HG03354 (cell line): ENCODE results near the gene TSNAX.
"Not testable (repeated sequence)": the region's sequence is repeated elsewhere in the genome, so short reads cannot be mapped to it uniquely, and the experiment has no call there.

Source experiments
- ATAC-seq: cut with Tn5 transposase; IDR thresholded peaks from one replicate; pipeline ENCODE4 v1.9.1; 2021; ENCODE audit warnings: mild to moderate bottlenecking; ENCODE audit not compliant: unreplicated experiment, poor library complexity, severe bottlenecking

Gene TSNAX, protein sequence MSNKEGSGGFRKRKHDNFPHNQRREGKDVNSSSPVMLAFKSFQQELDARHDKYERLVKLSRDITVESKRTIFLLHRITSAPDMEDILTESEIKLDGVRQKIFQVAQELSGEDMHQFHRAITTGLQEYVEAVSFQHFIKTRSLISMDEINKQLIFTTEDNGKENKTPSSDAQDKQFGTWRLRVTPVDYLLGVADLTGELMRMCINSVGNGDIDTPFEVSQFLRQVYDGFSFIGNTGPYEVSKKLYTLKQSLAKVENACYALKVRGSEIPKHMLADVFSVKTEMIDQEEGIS

DNA sequence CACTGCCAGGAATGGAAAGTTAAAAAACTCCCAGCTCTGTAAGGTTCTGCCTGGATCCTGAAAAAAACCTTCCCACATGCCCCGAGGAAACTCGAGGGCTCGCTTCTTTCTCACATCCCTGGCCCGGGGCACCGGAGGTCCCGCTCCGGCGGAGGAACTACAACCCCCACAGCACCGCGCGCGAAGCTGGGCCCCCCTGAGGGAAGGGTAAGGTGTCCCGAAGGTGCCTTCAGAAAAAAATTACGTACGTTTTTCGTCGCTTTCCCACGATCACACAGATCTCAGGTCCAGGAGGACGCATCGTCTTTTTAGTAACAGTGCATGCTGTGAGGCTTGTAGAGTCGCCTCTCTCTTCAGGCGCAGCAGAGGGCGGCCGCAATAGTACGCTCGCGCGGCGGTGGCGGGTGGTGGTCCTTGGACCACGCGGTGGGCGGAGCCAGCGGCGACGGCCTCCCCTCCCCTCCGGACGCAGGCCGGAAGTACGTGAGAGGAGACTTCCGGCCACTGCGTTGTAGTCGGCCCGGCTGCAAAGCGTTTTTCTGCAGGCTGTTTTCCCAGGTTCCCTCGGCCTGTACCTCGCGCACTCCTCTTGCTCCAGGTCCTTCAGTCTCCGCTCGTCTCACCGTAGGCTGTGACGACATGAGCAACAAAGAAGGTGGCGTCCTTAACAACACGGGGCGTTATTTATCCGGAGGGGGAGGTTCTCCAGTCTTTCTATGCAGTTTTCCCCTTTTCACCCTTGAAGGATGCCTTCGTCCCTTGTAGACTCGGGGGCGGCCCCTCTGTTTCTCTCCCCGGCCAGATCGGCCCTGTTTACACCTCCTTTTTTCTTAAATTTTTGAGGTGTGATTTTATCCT, at the start of gene TSNAX:
TSNAX (plus strand) TSS at position 498 of the 858 bp plus-strand sequence; CDS start at position 640, 142 bp downstream.
- ATAC-seq: peak; percentile 96

DNA sequence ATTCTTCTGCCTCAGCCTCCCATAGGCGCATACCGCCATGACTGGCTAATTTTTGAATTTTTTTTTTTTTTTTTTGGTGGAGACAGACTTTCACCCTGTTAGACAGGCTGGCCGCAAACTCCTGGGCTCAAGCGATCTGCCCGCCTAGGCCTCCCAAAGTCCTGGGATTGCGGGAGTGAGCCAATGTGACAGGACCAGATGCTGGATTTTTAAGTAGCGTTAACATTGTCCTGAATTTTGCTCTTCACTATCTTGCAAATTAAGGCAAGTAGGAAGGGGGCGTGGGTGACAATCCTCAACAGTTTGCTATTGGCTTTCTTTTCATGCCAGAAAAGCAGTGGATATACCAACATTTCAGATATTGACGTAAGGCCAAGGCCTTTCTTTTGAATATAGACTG, 49.7 kb upstream of the TSNAX start:
- ATAC-seq: no peak

DNA sequence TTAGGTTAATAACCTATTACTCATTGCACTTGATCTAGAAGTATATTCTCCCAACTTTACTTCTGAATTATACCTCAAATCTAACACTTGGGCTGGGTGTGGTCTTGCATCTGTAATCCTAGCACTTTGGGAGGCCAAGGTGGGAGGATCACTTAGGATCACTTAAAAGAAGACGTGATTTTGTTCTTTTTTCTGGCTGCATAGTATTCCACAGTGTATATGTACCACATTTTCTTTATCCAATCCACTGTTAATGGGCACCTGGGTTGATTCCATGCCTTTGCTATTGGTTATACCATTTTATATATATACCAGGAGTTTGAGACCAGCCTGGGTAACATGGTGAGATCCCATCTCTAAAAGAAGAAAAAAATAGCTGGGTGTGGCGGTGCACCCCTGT, 48.5 kb upstream of the TSNAX start:
- ATAC-seq: no peak

DNA sequence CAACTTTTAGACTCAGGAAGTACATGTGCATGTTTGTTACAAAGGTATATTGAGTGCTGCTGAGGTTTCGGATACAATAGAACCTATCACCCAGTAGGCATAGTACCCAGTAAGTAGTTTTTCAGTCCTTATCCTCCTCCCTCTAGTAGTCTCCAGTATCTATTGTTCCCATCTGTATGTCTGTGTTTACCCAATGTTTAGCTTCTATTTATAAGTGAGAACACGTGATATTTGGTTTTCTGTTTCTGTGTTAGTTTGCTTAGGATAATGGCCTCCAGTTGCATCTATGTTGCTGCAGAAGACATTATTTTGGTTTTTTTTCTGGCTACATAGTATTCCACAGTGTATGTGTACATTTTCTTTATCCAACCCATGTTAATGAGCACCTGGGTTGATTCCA, 47.2 kb upstream of the TSNAX start:
- no peak for ATAC-seq

DNA sequence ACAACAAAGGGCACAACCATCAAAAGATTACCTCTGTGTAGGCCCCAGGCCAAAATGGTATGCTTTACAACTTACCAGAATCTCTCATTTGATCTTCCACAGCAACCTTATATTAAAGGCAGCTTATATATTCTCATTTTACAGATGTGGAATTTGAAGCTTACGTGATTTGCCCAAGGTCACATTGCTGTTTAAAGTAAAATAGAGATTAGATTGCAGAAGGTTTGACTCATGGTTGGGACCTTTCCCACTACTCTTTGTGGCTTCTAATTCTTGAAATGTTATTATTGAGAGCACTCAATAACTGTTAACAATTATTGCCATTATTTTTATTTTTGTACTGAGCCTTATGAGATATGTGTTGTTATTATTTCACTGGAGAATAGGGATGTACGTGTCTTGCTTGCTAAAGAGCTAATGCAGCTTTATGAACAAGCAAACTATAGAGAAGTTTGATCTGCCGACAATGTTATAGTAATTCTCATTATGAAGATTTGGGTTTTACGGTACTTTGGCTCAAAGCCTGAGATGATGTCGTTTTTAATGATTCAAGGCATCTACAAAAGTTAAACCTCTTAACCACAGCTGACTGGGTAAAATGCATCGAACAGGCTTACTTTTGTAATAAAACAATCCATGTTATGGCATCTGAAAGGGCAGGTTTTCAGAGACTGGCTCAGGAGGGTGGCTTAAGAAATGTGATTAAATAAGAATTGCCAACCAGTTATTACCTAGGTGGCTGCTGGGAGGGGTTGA, 43.3 kb upstream of the TSNAX start:
- ATAC-seq: no peak

DNA sequence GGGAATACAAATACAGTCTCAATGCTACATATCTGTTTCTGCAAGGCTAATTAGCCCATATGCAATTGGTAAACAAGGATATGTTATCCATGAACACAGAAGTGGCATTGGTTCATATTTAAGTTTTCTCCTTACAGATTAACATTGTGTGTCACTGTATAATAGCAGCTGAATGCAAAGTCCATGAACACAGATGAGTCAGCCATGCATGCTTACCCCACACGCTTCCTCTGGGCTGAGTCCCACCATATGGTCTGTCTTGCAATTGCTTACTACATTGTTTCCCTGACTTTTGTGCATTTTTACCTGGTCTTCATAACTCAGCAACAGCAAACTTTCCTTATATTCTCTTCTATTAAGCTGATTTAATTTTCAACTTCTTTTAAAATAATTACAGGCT, 41.5 kb upstream of the TSNAX start:
- no peak for ATAC-seq

DNA sequence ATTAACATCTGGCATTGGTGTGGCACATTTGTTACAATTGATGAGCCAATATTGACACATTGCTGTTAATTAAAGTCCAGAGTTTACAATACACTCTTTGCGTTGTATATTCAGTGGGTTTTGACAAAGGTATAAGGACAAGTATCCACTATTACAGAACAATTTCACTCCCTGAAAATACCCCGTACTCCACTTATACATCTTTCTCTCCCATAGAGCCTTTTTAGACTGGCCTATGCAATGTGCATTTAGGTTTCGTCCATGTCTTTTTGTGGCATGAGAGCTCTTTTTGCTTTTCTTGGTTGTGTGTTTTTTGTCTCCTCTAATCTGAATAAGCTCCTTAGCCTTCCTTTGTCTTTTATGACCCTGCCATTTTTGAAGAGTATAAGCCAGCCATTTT, 40.6 kb upstream of the TSNAX start:
- no peak for ATAC-seq

DNA sequence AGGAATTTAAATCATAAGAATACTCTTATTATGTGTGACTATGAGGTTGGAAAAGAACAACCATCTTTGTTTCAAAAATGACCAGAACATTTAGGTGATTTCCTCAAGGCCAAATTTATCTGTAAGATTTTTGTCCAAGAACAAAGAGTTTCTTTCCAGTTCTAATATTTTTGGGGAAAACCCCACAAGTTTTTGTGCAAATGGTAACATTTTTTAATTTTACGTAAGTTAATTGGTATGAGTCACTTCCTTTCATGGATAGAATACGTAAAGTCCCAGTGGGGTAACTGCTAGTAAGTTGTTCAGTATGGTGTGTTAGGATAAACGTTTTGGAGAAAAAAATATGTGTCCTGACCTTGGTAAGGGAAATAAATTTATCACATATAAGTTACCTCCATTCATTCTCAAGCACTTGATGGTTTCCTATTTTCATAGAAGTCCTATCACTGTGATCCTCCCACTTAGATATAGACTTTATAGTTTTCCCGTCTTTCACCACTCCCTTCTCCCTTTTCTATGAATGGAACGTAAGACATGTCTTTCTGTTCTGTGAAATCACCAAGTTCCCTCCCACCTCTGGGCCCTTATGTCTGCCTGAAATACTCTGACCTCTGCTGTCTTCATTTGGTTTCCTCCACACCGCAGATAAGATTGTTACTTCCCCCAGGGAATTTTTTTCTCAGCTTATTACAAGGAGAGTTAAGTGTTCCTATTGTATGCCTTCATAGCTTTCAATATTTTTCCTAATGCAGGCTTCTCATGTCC, 34.9 kb upstream of the TSNAX start:
- ATAC-seq: no peak

DNA sequence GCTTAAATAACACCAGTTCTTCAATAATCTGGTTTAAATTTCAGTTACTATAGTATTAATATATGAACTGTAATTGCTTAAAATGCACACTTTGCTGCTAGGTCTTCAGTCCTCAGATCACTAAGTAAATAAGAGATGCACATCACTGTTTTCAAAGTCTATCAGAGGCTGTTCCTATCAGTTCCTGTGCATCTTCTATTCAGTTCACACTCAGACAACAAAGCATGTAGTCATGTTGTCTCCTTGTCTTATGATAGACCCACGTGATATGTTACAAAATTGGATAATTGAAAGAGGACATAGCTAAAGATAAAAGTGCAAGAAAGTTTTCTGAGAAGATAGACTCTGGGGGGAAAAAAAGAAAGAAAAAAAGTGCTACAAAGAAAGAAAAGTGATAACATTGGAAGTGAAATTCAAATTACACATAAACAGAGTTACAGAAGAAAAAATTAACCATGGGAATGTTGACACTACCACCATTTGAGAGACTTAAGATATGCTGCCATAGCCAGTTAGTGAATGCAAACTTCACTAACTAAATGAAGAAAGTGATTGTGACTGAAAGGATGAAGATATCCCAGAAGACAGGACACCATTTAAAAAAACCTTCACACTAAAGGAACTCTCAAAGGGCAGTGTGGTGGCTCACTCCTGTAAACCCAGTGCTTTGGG, 33.9 kb upstream of the TSNAX start:
- no peak for ATAC-seq

DNA sequence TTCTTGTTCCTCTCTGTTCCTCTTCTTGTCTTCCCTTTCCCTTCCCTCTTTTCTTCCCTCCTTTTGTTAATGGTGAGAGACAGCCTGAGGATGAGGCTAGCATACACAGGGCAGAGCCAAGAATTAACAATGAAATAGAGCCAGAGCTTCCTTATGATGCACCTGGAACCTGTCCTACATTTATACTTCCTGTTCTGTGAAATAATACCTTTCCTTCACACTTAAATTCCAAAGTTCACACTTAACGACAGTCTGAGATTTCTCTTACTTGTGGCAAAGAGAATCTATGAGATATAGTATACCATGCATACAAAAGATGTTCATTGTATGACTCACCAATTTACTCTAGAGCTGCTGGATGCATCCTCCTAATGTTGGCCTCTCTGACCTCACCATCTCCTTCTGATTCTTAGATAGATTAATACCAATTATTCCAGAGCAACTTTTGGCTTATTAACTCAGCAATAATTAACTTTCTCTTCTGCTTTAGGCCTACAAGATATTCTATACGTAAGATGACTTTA, 30.8 kb upstream of the TSNAX start:
- ATAC-seq: no peak

DNA sequence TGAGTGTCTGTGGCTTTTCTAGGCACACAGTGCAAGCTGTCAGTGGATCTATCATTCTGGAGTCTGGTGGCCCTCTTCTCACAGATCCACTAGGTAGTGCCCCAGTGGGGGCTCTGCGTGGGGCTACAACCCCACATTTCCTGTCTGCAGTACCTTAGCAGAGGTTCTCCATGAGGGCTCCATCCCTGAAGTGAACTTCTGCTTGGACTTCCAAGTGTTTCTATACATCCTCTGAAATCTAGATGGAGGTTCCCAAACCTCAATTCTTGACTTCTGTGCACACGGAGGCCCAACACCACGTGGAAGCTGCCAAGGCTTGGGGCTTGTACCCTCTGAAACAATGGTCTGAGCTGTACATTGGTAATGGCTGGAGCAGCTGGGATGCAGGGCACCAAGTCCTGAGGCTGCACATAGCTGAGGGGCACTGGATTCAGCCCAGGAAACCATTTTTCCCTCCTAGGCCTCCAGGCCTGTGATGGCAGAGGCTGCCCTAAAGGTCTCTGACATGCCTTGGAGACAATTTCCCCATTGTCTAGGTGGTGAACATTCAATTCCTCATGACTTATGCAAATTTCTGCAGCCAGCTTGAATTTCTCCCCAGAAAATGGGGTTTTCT, 29.2 kb upstream of the TSNAX start:
- ATAC-seq: no peak

DNA sequence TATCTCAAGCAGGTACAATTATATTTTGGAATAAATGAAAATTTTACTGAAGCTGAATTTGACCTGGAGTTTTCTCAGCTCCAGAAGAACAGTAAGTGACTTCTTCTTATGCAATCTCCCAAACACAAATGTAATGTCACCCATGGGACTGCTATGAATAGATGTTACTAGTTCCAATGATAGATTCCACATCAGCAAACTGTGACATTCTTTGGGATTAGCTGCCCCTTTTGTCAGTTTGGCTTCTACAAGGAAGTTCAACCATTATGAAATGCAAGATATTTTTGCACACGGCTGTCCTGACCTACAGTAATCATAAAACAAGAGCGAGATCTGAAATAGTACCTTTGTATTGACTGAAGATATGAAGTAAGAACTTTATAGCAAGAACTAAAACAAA, 27.8 kb upstream of the TSNAX start:
- ATAC-seq: no peak

DNA sequence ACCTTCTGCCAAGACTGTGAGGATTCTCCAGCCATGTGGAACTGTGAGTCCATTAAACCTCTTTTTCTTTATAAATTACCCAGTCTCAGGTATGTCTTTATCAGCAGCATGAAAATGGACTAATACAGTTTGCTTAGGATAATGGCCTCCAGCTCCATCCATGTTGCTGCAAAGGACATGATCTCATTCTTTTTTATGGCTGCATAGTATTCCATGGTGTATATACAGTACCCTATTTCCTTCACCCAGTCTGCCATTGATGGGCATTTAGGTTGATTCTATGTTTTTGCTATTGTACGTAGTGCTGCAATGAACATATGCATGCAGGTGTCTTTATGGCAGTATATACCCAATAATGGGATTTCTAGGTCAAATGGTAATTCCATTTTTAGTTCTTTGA, 25.3 kb upstream of the TSNAX start:
- ATAC-seq: not testable (repeated sequence)

DNA sequence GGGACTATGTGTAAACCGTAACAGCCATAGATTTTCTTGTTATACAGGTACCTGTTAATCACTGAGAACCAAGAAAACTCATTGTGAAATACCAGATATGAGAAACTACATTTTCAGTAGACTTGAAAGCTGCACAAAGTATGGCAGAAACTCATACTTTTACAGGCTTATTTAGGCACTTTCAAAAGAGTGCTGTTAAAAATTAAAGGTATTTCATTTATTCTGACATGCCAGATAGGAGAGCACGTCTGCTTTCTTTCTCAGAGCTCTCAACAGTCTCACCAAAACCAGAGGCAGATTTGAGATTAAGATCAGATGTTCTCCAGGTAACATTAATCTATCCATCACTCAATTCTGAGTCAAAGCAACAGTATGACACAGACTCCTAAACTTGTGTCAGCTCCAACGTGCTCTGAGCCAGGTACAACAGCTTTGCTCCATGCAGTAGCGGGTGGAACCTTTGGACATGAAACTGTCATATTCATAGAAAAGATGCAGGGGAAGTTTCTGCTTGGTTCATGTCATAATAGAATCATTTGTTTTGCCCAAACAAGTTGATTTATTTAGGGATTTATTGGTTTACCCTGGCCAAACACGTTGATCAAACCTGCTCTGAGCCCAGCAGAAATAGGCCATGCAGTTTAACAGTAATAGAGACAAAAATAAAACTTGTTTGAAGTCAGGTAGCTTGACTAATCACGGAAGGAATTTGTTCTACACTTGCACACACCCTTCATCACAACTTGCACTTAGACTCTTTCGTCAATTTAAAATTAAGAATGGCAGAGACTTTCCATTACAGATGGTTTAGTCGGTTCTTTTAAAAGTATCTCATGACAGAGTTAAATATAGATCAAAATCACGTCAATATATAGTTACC, 20.8 kb upstream of the TSNAX start:
- peak; percentile 59 for ATAC-seq

DNA sequence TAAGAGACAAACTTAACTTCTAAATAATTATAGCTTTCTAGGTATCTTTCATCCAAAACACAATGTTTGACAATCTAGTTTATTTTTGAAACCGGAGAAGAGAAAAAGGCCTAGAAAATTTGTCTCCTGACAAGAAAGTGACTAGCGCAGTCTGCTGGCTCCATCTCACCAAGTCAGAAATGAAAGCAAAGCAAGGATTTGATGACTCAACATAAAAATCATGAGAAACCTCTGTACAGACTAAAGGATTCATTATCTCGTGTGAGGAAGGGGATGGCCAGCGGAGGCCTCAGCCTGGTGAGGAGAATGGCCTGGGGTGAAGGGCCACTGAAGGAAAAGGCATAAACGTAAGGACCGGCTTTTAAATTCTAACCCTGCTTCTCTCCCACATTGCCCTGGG, 20.0 kb upstream of the TSNAX start:
- no peak for ATAC-seq

DNA sequence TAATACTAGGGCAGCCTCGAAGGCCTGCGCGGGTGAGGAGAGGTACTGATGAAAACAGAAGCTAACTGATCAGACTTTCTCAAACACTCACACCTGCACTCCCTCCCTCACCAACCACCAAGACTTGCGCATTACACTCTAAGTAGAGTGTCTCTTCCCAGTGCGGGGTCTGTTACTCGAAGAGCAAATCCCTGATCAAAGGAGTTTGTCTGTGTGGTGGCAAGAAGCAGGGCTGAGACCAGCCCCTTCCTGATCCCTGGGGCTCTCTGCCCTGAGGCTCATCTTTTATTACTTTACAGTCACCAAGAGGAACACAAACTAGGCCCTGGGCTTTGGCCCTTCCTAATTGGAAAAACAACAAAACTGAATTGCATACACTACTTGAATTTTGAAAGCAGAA, 19.5 kb upstream of the TSNAX start:
- ATAC-seq: no peak

DNA sequence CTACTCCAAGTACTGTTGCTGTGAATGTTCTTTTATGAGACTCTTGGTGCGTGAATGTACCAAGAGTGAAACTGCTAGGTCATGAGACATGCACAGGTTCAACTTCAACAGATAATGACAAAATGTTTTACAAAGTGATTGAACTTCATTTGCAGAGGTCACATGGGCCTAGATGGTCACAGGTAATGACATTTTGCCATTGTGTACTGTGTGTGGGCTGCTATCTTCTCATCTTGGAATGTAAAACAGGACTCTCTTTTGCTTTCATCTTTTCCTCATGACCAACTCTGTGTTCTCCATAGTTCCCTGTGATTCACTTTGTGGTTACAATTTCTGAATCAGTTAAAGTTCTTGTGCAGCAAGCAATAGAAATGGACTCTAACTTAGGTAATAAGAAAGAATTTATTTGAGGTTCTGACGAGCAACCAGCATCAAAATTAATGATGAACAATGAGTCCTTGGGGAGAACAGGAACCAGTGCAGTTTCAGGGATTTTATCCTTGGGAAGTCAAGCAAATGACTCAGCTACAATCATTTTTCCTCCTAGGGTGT, 16.2 kb upstream of the TSNAX start:
- ATAC-seq: peak; percentile 55
